OCI-LY7 (cell line): Measurements from ENCODE around the gene OR52N5. TPM values are rescaled to one million over a fixed set of nuclear protein-coding genes. Genes with fewer than 3 reads are reported as not detected.

Experiments used
- BruUV-seq: library from RNA; stranded (reverse); fragments of 400-500 nt; replicated peaks from 2 replicates; lab custom pipeline; 2021; lab: Mats Ljungman, UMichigan
- CTCF ChIA-PET: fragments of 300-600 bp; sonication (Branson Sonifier 250); formaldehyde crosslinking; loops from one replicate; lab custom pipeline; 2022; ENCODE audit warnings: antibody characterized with exemption; ENCODE audit not compliant: unreplicated experiment; lab: Charles Lee
- POLR2A ChIA-PET: fragments of 300-600 bp; sonication (Branson Sonifier 250); formaldehyde crosslinking; loops from one replicate; lab custom pipeline; 2022; ENCODE audit warnings: antibody characterized with exemption; lab: Charles Lee
- DNase-seq: peaks from one replicate; pipeline ENCODE4 v3.0.0-alpha.2; 2015; ENCODE audit warnings: low spot score
- H2AFZ ChIP-seq: fragments of 200-600 bp; sonication (generic), shearing (Covaris generic); 2 replicates; pipeline ENCODE4 v1.6.1; 2014; ENCODE audit warnings: mild to moderate bottlenecking, antibody characterized with exemption, low read length, moderate library complexity
- H3K27ac ChIP-seq: fragments of 200-600 bp; sonication (generic); 2 replicates; pipeline ENCODE4 v1.5.1; 2014; ENCODE audit warnings: mixed run types, low read depth, mild to moderate bottlenecking, moderate library complexity, low read length, inconsistent platforms; ENCODE audit not compliant: poor library complexity, severe bottlenecking
- H3K36me3 ChIP-seq: fragments of 200-600 bp; sonication (generic); 2 replicates; pipeline ENCODE4 v1.6.1; 2014; ENCODE audit warnings: mild to moderate bottlenecking, antibody characterized with exemption, low read length, moderate library complexity, mixed read lengths; ENCODE audit not compliant: insufficient read depth
- H3K4me1 ChIP-seq: fragments of 200-600 bp; sonication (generic); 2 replicates; pipeline ENCODE4 v1.5.1; 2014; ENCODE audit warnings: mild to moderate bottlenecking, low read length; ENCODE audit not compliant: insufficient read depth, poor library complexity, severe bottlenecking
- H3K4me2 ChIP-seq: fragments of 200-600 bp; sonication (generic); 2 replicates; pipeline ENCODE4 v1.6.1; 2014; ENCODE audit warnings: mild to moderate bottlenecking, low read length
- H3K4me3 ChIP-seq: fragments of 200-600 bp; sonication (generic); 2 replicates; pipeline ENCODE4 v1.5.1; 2014; ENCODE audit warnings: mild to moderate bottlenecking, low read depth, low read length; ENCODE audit not compliant: poor library complexity, severe bottlenecking
- H3K79me2 ChIP-seq: fragments of 200-600 bp; sonication (generic); 2 replicates; pipeline ENCODE4 v1.6.1; 2016; ENCODE audit warnings: low read depth, mild to moderate bottlenecking, low read length, moderate library complexity, mixed read lengths; ENCODE audit not compliant: insufficient read depth
- H3K9me2 ChIP-seq: fragments of 200-600 bp; sonication (generic); 2 replicates; pipeline ENCODE4 v1.6.1; 2016; ENCODE audit warnings: mild to moderate bottlenecking, low read length, mixed read lengths; ENCODE audit not compliant: insufficient read depth
- H3K9me3 ChIP-seq: fragments of 200-600 bp; sonication (generic); 2 replicates; pipeline ENCODE4 v1.6.1; 2014; ENCODE audit warnings: mild to moderate bottlenecking, mixed run types, low read length, mixed read lengths
- H4K20me1 ChIP-seq: fragments of 200-600 bp; sonication (generic); 2 replicates; pipeline ENCODE4 v1.6.1; 2014; ENCODE audit warnings: mild to moderate bottlenecking, antibody characterized with exemption, low read length, moderate library complexity, mixed read lengths; ENCODE audit not compliant: insufficient read depth
- CTCF ChIP-seq: fragments of 200-600 bp; sonication (generic); conservative IDR thresholded peaks from 2 replicates; pipeline ENCODE4 v1.5.1; 2014; ENCODE audit warnings: mild to moderate bottlenecking, antibody characterized with exemption, low read length, moderate library complexity, mixed read lengths
- EZH2phosphoT487 ChIP-seq: fragments of 200-600 bp; sonication (generic); IDR thresholded peaks from 2 replicates; pipeline ENCODE4 v1.6.1; 2018; ENCODE audit warnings: low read depth, borderline replicate concordance, mild to moderate bottlenecking, mixed run types, antibody characterized with exemption, low read length, moderate library complexity, mixed read lengths
- intact Hi-C: fragments of 100-400 bp; cut with micrococcal nuclease; formaldehyde crosslinking; loops from one replicate; pipeline ENCODE4 v1.10.0; 2022; ENCODE audit not compliant: unreplicated experiment
- total RNA-seq, 2 experiments: library from RNA; depleted of rRNA in 1 of 2; stranded (reverse); fragments of >200 nt in 1 of 2; shearing (Covaris generic) in 1 of 2; gene quantifications; 2 replicates each; pipeline ENCODE4 v1.2.3, GENCODE V29; 2014 to 2022

The OR52N5 gene
- total RNA-seq, 2 experiments from 2014 or later: not detected

GRCh38 chr11:5736396-5736795 is 46.8 kb downstream of the OR52N5 start, which contains the start of gene OR56B1:
Gene OR56B1 (plus strand): TSS chr11:5736448. CDS start chr11:5736517, 69 bp downstream.
- Histone ChIP-seq H3K4me1 (no peaks in the 10 kb centered on the region), H3K4me3 (no peak within 1 kb of the TSS), H3K79me2 (no peaks in the 10 kb centered on the region), H3K27ac (no peak within 1 kb of the TSS), H2AFZ (no peak within 1 kb of the TSS), H3K36me3 (no peaks in the 10 kb centered on the region), H3K4me2 (no peak within 1 kb of the TSS), H4K20me1 (no peaks in the 10 kb centered on the region), H3K9me3 (no peaks in the 10 kb centered on the region), H3K9me2 (no peaks in the 10 kb centered on the region)
- CTCF ChIA-PET: no interaction called here
- no peak for TF ChIP-seq EZH2phosphoT487
- TF ChIP-seq CTCF: no peak
- BruUV-seq: no TSS peak
- no peak for DNase-seq
- POLR2A ChIA-PET: no interaction called here
- intact Hi-C loops: no loop called here

GRCh38 chr11:5727691-5728090 is 55.5 kb downstream of the OR52N5 start:
- H3K9me2 ChIP-seq: no peaks in the 10 kb centered on the region
- POLR2A ChIA-PET: interaction anchor here (1.0 kb wide), 1 partner anchor 452 kb away, joined by 5 read pairs; no protein-coding TSS in a partner anchor
- H3K79me2 ChIP-seq: no peaks in the 10 kb centered on the region
- H3K4me1 ChIP-seq: no peaks in the 10 kb centered on the region
- H3K36me3 ChIP-seq: no peaks in the 10 kb centered on the region
- CTCF ChIA-PET: no interaction called here
- intact Hi-C loops: no loop called here
- no peak overlapping the region for H2AFZ ChIP-seq
- no peaks in the 10 kb centered on the region for H3K9me3 ChIP-seq
- no peaks in the 10 kb centered on the region for H4K20me1 ChIP-seq
- no peak overlapping the region for H3K4me3 ChIP-seq
- no peak overlapping the region for H3K4me2 ChIP-seq
- no peak for DNase-seq
- no peak for TF ChIP-seq CTCF
- no peak for TF ChIP-seq EZH2phosphoT487
- H3K27ac ChIP-seq: no peak overlapping the region
- BruUV-seq: no TSS peak

- DNase-seq: no peak
- POLR2A ChIA-PET: no interaction called here
- intact Hi-C loops: no loop called here
- no peak for TF ChIP-seq EZH2phosphoT487
- no peak for TF ChIP-seq CTCF
- no peaks in the 10 kb centered on the region for H4K20me1 ChIP-seq
- H3K27ac ChIP-seq: no peak overlapping the region
- H3K79me2 ChIP-seq: no peaks in the 10 kb centered on the region
- no TSS peak for BruUV-seq
- H3K4me1 ChIP-seq: no peaks in the 10 kb centered on the region
- no peak overlapping the region for H3K4me2 ChIP-seq
- no peaks in the 10 kb centered on the region for H3K9me2 ChIP-seq
- H3K4me3 ChIP-seq: no peak overlapping the region
- CTCF ChIA-PET: no interaction called here
- no peaks in the 10 kb centered on the region for H3K36me3 ChIP-seq
- no peak overlapping the region for H2AFZ ChIP-seq
- H3K9me3 ChIP-seq: no peaks in the 10 kb centered on the region
Measured at GRCh38 chr11:5726351-5726750, 56.8 kb downstream of the OR52N5 start.

Other genes with a start within 250 kb of the OR52N5 start
- gene OR52H1, start 234.8 kb downstream of the OR52N5 start, total RNA-seq (2014; rRNA removed; shearing (Covaris generic)): 0.60 TPM in 1 of 2 replicates, not detected in the other
- not detected in 2 replicates for gene OR52H1, start 234.8 kb downstream of the OR52N5 start, total RNA-seq (2022)
- gene OR52B6, start 202.5 kb downstream of the OR52N5 start, total RNA-seq (2014; rRNA removed; shearing (Covaris generic)): not detected in 2 replicates
- gene OR52B6, start 202.5 kb downstream of the OR52N5 start, total RNA-seq (2022): not detected in 2 replicates
- not detected in 2 replicates for gene TRIM6, start 186.7 kb downstream of the OR52N5 start, total RNA-seq (2014; rRNA removed; shearing (Covaris generic))
- not detected in 2 replicates for gene TRIM6, start 186.7 kb downstream of the OR52N5 start, total RNA-seq (2022)
- gene TRIM34, start 158.4 kb downstream of the OR52N5 start, total RNA-seq (2014; rRNA removed; shearing (Covaris generic)): 8.4 and 12.0 TPM in 2 replicates
- 12.4 and 13.1 TPM in 2 replicates for gene TRIM34, start 158.4 kb downstream of the OR52N5 start, total RNA-seq (2022)
- gene TRIM5, start 98.3 kb downstream of the OR52N5 start, total RNA-seq (2014; rRNA removed; shearing (Covaris generic)): 16.6 and 19.6 TPM in 2 replicates
- gene TRIM5, start 98.3 kb downstream of the OR52N5 start, total RNA-seq (2022): 22.5 and 25.5 TPM in 2 replicates
- 28.5 and 42.7 TPM in 2 replicates for gene TRIM22, start 93.6 kb downstream of the OR52N5 start, total RNA-seq (2014; rRNA removed; shearing (Covaris generic))
- gene TRIM22, start 93.6 kb downstream of the OR52N5 start, total RNA-seq (2022): 41.6 and 49.7 TPM in 2 replicates
- gene OR56B1, start 46.9 kb downstream of the OR52N5 start, total RNA-seq (2014; rRNA removed; shearing (Covaris generic)): 0.06 TPM in 1 of 2 replicates, not detected in the other
- gene OR56B1, start 46.9 kb downstream of the OR52N5 start, total RNA-seq (2022): not detected in 2 replicates
- not detected in 2 replicates for gene OR52N4, start 29.1 kb downstream of the OR52N5 start, total RNA-seq (2014; rRNA removed; shearing (Covaris generic))
- 0.37 TPM in 1 of 2 replicates, not detected in the other for gene OR52N4, start 29.1 kb downstream of the OR52N5 start, total RNA-seq (2022)
- gene OR52N1, start 7.9 kb upstream of the OR52N5 start, total RNA-seq (2014; rRNA removed; shearing (Covaris generic)): not detected in 2 replicates
- not detected in 2 replicates for gene OR52N1, start 7.9 kb upstream of the OR52N5 start, total RNA-seq (2022)
- not detected in 2 replicates for gene OR52N2, start 25.6 kb upstream of the OR52N5 start, total RNA-seq (2014; rRNA removed; shearing (Covaris generic))
- not detected in 2 replicates for gene OR52N2, start 25.6 kb upstream of the OR52N5 start, total RNA-seq (2022)
- not detected in 2 replicates for gene OR52E6, start 58.5 kb upstream of the OR52N5 start, total RNA-seq (2014; rRNA removed; shearing (Covaris generic))
- gene OR52E6, start 58.5 kb upstream of the OR52N5 start, total RNA-seq (2022): not detected in 2 replicates
- not detected in 2 replicates for gene OR52E8, start 74.3 kb upstream of the OR52N5 start, total RNA-seq (2014; rRNA removed; shearing (Covaris generic))
- gene OR52E8, start 74.3 kb upstream of the OR52N5 start, total RNA-seq (2022): not detected in 2 replicates
- gene OR52E4, start 97.3 kb upstream of the OR52N5 start, total RNA-seq (2014; rRNA removed; shearing (Covaris generic)): not detected in 2 replicates
- gene OR52E4, start 97.3 kb upstream of the OR52N5 start, total RNA-seq (2022): not detected in 2 replicates
- not detected in 2 replicates for gene OR52E5, start 109.9 kb upstream of the OR52N5 start, total RNA-seq (2014; rRNA removed; shearing (Covaris generic))
- not detected in 2 replicates for gene OR52E5, start 109.9 kb upstream of the OR52N5 start, total RNA-seq (2022)
- gene OR56A3, start 158.9 kb upstream of the OR52N5 start, total RNA-seq (2014; rRNA removed; shearing (Covaris generic)): not detected in 2 replicates
- not detected in 2 replicates for gene OR56A3, start 158.9 kb upstream of the OR52N5 start, total RNA-seq (2022)
- not detected in 2 replicates for gene OR56A5, start 185.1 kb upstream of the OR52N5 start, total RNA-seq (2014; rRNA removed; shearing (Covaris generic))
- not detected in 2 replicates for gene OR56A5, start 185.1 kb upstream of the OR52N5 start, total RNA-seq (2022)
- gene OR52L1, start 203.6 kb upstream of the OR52N5 start, total RNA-seq (2014; rRNA removed; shearing (Covaris generic)): not detected in 2 replicates
- gene OR52L1, start 203.6 kb upstream of the OR52N5 start, total RNA-seq (2022): not detected in 2 replicates
- gene OR56A4, start 223.6 kb upstream of the OR52N5 start, total RNA-seq (2014; rRNA removed; shearing (Covaris generic)): not detected in 2 replicates
- gene OR56A4, start 223.6 kb upstream of the OR52N5 start, total RNA-seq (2022): 0.11 TPM in 1 of 2 replicates, not detected in the other
- gene OR56A1, start 247.4 kb upstream of the OR52N5 start, total RNA-seq (2014; rRNA removed; shearing (Covaris generic)): not detected in 2 replicates
- not detected in 2 replicates for gene OR56A1, start 247.4 kb upstream of the OR52N5 start, total RNA-seq (2022)